Ovary (tissue), 9 donors: ENCODE measurements around the gene ACHE. TPM values are rescaled to one million over a fixed set of nuclear protein-coding genes. Genes with fewer than 3 reads are reported as not detected.

Experiments
- DNase-seq, 5 donors: peaks; one replicate each; pipeline ENCODE4 v3.0.0-alpha.2; 2019 to 2020
- H3K27ac ChIP-seq, 2 donors: fragments of 200-600 bp; one replicate each; pipeline versions ENCODE4 v1.5.1 to v1.8.0; 2019 to 2022
- H3K27me3 ChIP-seq: fragments of 200-600 bp; one replicate; pipeline ENCODE4 v1.8.0; 2022
- H3K36me3 ChIP-seq: fragments of 200-600 bp; sonication (generic); one replicate; pipeline ENCODE4 v1.5.1; 2019
- H3K4me1 ChIP-seq: one replicate; pipeline ENCODE4 v1.8.1; 2013; ENCODE audit warnings: mild to moderate bottlenecking, moderate library complexity; ENCODE audit not compliant: insufficient read depth
- H3K4me3 ChIP-seq: fragments of 200-600 bp; sonication (generic); one replicate; pipeline ENCODE4 v1.5.1; 2017
- H3K9me3 ChIP-seq, 2 donors: fragments of 200-600 bp in 1 of 2; sonication (generic) in 1 of 2; one replicate each; pipeline versions ENCODE4 v1.5.1 to v1.8.1; 2013 to 2019; ENCODE audit warnings: mild to moderate bottlenecking in 1 of 2, moderate library complexity in 1 of 2
- EP300 ChIP-seq: sonication (generic); formaldehyde crosslinking; IDR thresholded peaks from one replicate; pipeline ENCODE4 v1.6.1; 2017; ENCODE audit warnings: antibody characterized with exemption
- POLR2A ChIP-seq: fragments of 450-650 bp; IDR thresholded peaks from one replicate; pipeline ENCODE4 v1.6.1; 2017; ENCODE audit warnings: antibody characterized with exemption, mild to moderate bottlenecking, moderate library complexity
- WGBS, 3 donors: extraction: QIAGEN DNeasy Blood & Tissue Kit in 1 of 3; methylation state at CpG; one replicate each; pipeline versions ENCODE4 v1.1.5 to v1.1.7; 2013 to 2017; 5-methylcytosine and 5-hydroxymethylcytosine counted together
- intact Hi-C, 4 donors: fragments of 100-400 bp; cut with DNase I; formaldehyde crosslinking; loops; one replicate each; pipeline versions ENCODE4 v1.11.0 to v1.15.1; 2022 to 2023
- polyA plus RNA-seq, 2 donors: library from polyadenylated mRNA; stranded (reverse); fragments of 200-250 nt in 1 of 2; fragments of 350-450 nt in 1 of 2; fragmentation: Illumina TruSeq in 1 of 2; extraction: RNeasy Lipid Tissue Mini Kit (QIAGEN cat#74804) in 1 of 2; gene quantifications; one replicate each; pipeline ENCODE4 v1.2.3, GENCODE V29; 2013 to 2014
- total RNA-seq, 7 donors: library from RNA; depleted of rRNA in 2 of 7; stranded (reverse); fragments of >200 nt in 2 of 7; fragmentation: NEBNext Ultra II Directional in 3 of 7; extraction: Animal tissue kit (Norgen Biotek cat#: 25700) in 3 of 7; gene quantifications; one replicate each; pipeline versions ENCODE4 v1.1.0 to v1.2.4, GENCODE V29; 2016 to 2023
- TF ChIP-seq, protein P1 (sequence below), 3 donors: fragments of 450-650 bp in 2 of 3; fragments of 200-600 bp in 1 of 3; IDR thresholded peaks; one replicate each; pipeline versions ENCODE4 v1.5.1 to v1.8.0; 2016 to 2022; ENCODE audit warnings: antibody characterized with exemption in 3 of 3, mild to moderate bottlenecking in 1 of 3
- donor health status: DM: no; HTN: no; CAD: no; lungs with moderate emphysema.
- donor health status: DM: no; HTN: no; CAD: no.
- donor health status: Bipolar disorder and iron deficiency.
- donor health status: DM: yes; HTN: yes; CAD: no.
- donor health status: DM: no; HTN: no; CAD: no.
- donor health status: DM: yes; HTN: yes; CAD: no.

ACHE gene
- total and polyA plus RNA-seq, 9 donors: 0.37 to 15.3 (median 4.3) TPM

DNA sequence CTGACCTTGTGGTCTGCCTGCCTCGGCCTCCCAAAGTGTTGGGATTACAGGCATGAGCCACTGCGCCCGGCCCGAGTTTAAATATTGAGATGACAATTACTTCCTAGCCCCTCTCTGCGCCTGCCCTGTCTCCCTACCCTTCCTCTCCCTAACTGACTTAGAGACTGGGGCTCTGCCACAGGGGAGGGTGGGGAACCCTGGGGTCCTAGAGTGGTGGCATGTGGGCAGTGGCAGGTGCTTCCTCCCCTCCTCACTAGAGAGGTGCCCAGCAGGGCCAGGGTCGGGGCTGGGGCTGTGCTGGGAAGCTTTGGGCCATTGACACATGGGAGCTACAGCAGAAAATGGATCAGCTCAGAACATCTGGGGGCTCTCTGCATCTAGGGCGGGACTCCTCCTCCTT, 7.0 kb upstream of the ACHE start:
- H3K36me3 ChIP-seq: no peaks in the 10 kb centered on the region
- DNase-seq: no peak
- no peaks in the 10 kb centered on the region for H3K4me1 ChIP-seq
- no peaks in the 10 kb centered on the region for H3K9me3 ChIP-seq
- intact Hi-C loops: loop anchor here in 1 of 4 donors (5.0 kb wide), 1 partner anchor 155 kb away; no protein-coding TSS in a partner anchor
- TF ChIP-seq, protein P1, sequence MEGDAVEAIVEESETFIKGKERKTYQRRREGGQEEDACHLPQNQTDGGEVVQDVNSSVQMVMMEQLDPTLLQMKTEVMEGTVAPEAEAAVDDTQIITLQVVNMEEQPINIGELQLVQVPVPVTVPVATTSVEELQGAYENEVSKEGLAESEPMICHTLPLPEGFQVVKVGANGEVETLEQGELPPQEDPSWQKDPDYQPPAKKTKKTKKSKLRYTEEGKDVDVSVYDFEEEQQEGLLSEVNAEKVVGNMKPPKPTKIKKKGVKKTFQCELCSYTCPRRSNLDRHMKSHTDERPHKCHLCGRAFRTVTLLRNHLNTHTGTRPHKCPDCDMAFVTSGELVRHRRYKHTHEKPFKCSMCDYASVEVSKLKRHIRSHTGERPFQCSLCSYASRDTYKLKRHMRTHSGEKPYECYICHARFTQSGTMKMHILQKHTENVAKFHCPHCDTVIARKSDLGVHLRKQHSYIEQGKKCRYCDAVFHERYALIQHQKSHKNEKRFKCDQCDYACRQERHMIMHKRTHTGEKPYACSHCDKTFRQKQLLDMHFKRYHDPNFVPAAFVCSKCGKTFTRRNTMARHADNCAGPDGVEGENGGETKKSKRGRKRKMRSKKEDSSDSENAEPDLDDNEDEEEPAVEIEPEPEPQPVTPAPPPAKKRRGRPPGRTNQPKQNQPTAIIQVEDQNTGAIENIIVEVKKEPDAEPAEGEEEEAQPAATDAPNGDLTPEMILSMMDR (IDR thresholded peaks at IDR 0.05): no peak
- 78 to 85% (median 79%) methylated on average over 7 of the region's 7 CpGs for WGBS, 3 donors
- no peak overlapping the region for H3K4me3 ChIP-seq
- H3K27ac ChIP-seq: no peak overlapping the region
- H3K27me3 ChIP-seq: no peaks in the 10 kb centered on the region

DNA sequence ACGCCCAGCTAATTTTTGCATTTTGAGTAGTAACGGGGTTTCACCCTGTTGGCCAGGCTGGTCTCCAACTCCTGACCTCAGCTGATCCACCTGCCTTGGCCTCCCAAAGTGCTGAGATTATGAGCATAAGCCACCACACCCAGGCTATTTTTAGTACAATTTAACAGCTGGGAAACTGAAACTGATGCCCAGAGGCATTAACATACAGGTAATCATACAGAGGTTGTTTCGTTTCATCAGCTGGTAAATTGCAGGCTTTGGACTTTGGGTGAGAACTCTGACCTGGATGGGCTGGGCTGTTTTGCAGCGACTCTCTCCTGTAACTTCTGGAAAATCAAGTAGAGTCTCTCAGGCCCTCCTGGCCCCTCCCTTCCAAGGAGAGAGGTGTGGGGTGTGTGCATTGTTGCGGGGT, 6.2 kb upstream of the ACHE start:
- no peak overlapping the region for H3K27ac ChIP-seq
- H3K4me1 ChIP-seq: peaks cover 2% of the 10 kb centered on the region
- 66 to 73% (median 72%) methylated on average over 5 of the region's 5 CpGs for WGBS, 3 donors
- TF ChIP-seq, protein P1 (IDR thresholded peaks at IDR 0.05): no peak
- TF ChIP-seq EP300 (no peak), POLR2A (no peak)
- DNase-seq: no peak
- intact Hi-C loops: loop anchor here in 1 of 4 donors (5.0 kb wide), 1 partner anchor 155 kb away; no protein-coding TSS in a partner anchor
- no peaks in the 10 kb centered on the region for H3K9me3 ChIP-seq
- H3K36me3 ChIP-seq: no peaks in the 10 kb centered on the region
- no peaks in the 10 kb centered on the region for H3K27me3 ChIP-seq
- no peak overlapping the region for H3K4me3 ChIP-seq

DNA sequence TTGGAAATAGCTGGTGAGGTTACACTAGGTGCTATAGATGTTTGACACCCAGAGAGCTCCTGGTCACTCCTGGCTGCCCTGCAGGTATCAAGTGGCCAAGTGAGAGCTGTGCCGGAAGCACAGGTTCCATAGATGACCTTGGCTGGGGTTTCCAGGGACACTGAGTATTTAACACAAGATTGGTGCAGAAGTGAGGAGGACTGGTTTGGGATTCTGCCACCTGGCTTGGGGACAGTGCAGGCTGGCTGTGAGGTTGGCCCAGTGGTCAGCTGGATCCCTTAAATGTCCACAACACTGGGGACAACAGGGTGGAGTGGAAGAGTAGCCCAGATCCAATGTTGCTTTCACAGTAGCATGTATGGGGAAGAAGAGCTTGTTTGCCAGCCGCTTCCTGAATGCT, 5.3 kb upstream of the ACHE start:
- Histone ChIP-seq H3K27ac (no peak overlapping the region), H3K27me3 (no peaks in the 10 kb centered on the region), H3K9me3 (no peaks in the 10 kb centered on the region), H3K36me3 (no peaks in the 10 kb centered on the region), H3K4me1 (peaks cover 5% of the 10 kb centered on the region), H3K4me3 (no peak overlapping the region)
- WGBS, 3 donors: 56 to 71% (median 61%) methylated on average over 2 of the region's 2 CpGs
- intact Hi-C loops: loop anchor here in 1 of 4 donors (5.0 kb wide), 1 partner anchor 156 kb away; no protein-coding TSS in a partner anchor
- no peak for DNase-seq
- TF ChIP-seq POLR2A: no peak
- TF ChIP-seq, protein P1 (IDR thresholded peaks at IDR 0.05): no peak
- TF ChIP-seq EP300: no peak

DNA sequence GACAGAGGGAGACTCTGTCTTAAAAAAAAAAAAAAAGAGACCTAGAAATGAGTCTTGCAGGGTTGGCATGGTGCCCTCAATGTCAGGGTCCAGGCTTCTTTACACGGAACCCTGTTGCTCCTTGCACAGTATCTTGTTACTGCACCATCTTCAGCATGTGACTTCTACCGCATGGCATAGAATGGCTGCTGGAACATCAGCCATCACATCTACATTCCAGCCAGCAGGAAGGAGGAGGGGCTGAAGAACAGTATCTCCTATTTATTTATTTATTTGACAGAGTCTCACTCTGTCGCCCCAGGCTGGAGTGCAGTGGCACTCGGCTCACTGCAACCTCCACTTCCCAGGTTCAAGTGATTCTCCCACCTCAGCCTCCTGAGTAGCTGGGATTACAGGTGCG, 3.7 kb upstream of the ACHE start:
- Histone ChIP-seq H3K4me1 (peaks cover 5% of the 10 kb centered on the region), H3K4me3 (no peak overlapping the region), H3K27ac (no peak overlapping the region), H3K36me3 (no peaks in the 10 kb centered on the region), H3K9me3 (no peaks in the 10 kb centered on the region), H3K27me3 (no peaks in the 10 kb centered on the region)
- DNase-seq: no peak
- intact Hi-C loops: loop anchor here in 2 of 4 donors (5.0 to 10.0 kb wide), 6 partner anchors 158 to 395 kb away; partner anchors contain the start of gene VGF (in 1 of the 2)
- TF ChIP-seq, protein P1 (IDR thresholded peaks at IDR 0.05): no peak
- no peak for TF ChIP-seq POLR2A
- TF ChIP-seq EP300: no peak
- WGBS, 3 donors: 77 to 91% (median 89%) methylated on average over 5 of the region's 5 CpGs
